ENCODE measurements around the gene TSPOAP1. TPM values are rescaled to one million over a fixed set of nuclear protein-coding genes. Genes with fewer than 3 reads are reported as not detected.
A peak's percentile ranks its signal among the peaks of the same experiment; 100 is the strongest.

The TSPOAP1 gene
- total RNA-seq, 4 donors from 2014 or later = 0.72 to 1.6 (median 1.0) TPM

DNA sequence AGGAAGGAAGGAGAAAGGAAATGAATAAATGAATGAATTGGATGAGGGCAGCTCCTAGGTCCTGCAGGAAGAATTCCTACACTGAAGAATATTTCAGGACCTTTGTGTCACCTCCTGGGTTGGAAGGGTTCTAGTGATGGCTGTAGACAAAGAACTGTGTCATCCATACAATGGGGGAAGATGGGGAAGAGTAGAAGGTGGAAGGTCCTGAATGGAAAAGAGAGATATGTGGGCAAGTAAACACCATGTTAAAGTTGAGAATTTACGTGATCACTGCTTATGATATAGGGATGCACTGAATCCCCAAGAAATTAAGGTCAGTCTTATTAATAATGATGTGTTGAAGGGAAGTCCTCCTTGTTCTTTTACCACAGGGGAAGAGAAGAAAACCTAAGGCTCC is 27.6 kb upstream of the TSPOAP1 start:
- in situ Hi-C loops (cut with MboI; ENCODE audit: low sequenced_read_pairs in 4 of 4) (no loop called here), intact Hi-C loops (cut with DNase I; ENCODE audit: low total_unique reads) (no loop called here)
- TF ChIP-seq POLR2A (IDR thresholded peaks at IDR 0.05) (no peak), CTCF (IDR thresholded peaks at IDR 0.05 in 4 of 5, conservative IDR thresholded peaks at IDR 0.05 in 1 of 5) (no peak)
- no peaks in the 10 kb centered on the region for H3K36me3 ChIP-seq
- ATAC-seq (no peak), DNase-seq (no peak)
- no peaks in the 10 kb centered on the region for H3K27me3 ChIP-seq
- H3K9me3 ChIP-seq = no peaks in the 10 kb centered on the region
- H3K4me3 ChIP-seq = no peak overlapping the region
- H3K4me1 ChIP-seq = peaks cover 10 to 13% of the 10 kb centered on the region in 2 donors
- no peak overlapping the region for H3K27ac ChIP-seq

GRCh38 chr17:58354541-58355216 is 26.1 kb upstream of the TSPOAP1 start:
- intact Hi-C loops (cut with DNase I; ENCODE audit: low total_unique reads) = loop anchor here (5.0 kb wide), 2 partner anchors 137 to 753 kb away; partner anchors contain the start of genes MKS1 and TRIM37
- in situ Hi-C loops (cut with MboI; ENCODE audit: low sequenced_read_pairs in 4 of 4) = no loop called here
- Histone ChIP-seq H3K4me1 (peaks cover 15 to 19% of the 10 kb centered on the region in 2 donors), H3K27ac (no peak overlapping the region), H3K4me3 (no peak overlapping the region), H3K36me3 (peaks cover 4 to 9% of the 10 kb centered on the region in 2 donors), H3K9me3 (no peaks in the 10 kb centered on the region), H3K27me3 (no peaks in the 10 kb centered on the region)
- TF ChIP-seq CTCF (IDR thresholded peaks at IDR 0.05 in 4 of 5, conservative IDR thresholded peaks at IDR 0.05 in 1 of 5) (no peak), POLR2A (IDR thresholded peaks at IDR 0.05) (no peak)
- ATAC-seq (no peak), DNase-seq (no peak)

DNA sequence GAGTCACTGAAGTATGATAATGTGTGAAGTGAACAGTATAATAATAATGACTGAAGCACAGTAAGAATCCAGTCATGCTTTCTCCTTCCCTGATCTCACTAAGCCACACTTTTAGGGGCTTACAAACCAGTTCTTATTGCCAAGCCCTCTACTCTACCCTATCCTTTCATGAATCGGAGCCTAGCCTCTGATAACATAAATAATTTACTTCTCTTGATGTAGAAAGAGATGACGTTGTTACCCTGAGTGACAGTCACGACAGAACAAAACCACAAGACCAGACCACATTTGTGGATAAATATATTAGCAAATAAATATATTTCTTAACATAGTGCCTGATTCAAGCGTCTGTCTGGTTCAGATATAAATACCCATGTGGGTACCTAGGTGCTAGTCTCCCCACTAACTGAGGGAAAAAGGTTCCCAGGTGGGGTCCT is 24.8 kb upstream of the TSPOAP1 start:
- TF ChIP-seq CTCF (IDR thresholded peaks at IDR 0.05 in 4 of 5, conservative IDR thresholded peaks at IDR 0.05 in 1 of 5) (no peak), POLR2A (IDR thresholded peaks at IDR 0.05) (no peak)
- H3K4me1 ChIP-seq = peaks cover 15 to 19% of the 10 kb centered on the region in 2 donors
- H3K27ac ChIP-seq = peak overlapping the region; percentile 83 to 96 (median 88)
- no peaks in the 10 kb centered on the region for H3K9me3 ChIP-seq
- no peak for DNase-seq
- in situ Hi-C loops (cut with MboI; ENCODE audit: low sequenced_read_pairs in 4 of 4) (no loop called here), intact Hi-C loops (cut with DNase I; ENCODE audit: low total_unique reads) (loop anchor here (1.0 to 5.0 kb wide), 3 partner anchors 64 to 754 kb away; partner anchors contain the start of genes MKS1, RNF43 and TRIM37)
- H3K4me3 ChIP-seq = peak overlapping the region in 2 of 4 donors; percentile 63 to 92
- peaks cover 7 to 22% of the 10 kb centered on the region in 2 donors for H3K36me3 ChIP-seq
- no peaks in the 10 kb centered on the region for H3K27me3 ChIP-seq
- ATAC-seq = no peak

DNA sequence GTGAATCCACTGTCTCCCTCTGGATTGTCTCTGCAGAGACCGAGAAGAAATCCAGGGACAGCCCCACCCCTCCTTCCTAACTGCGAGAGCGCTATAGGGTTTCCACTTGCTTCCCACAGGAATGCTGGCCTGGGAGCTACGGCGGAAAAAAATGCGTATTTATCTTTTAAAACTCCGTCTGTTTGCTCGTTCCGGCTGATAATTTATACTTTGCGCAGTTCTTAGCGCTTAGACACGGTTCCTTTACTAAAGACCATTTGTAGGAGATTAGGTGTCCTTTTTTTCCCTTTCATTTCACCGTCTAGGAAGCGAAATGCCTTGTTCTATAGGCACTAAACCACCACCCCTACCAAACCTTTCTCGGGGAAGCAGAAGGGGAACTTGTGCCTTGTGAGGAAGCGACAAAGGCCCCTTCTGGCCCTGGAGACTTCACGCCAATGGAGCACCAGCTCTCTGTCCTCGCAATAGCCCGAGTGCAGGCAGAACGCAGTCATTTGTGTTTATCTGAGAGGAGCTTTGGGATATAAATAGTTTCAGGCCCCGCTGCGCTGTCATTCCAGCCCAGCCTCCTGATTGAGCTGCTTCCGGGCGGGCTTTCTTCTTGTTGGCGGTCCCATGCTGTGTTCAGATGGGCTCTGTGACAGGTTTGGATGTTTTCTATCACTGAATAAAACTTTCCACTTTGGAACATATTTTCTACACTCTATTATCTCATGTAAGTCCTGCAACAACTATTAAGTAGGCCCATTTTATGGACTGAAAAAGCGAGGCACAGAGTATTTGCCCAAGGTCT is 24.2 kb upstream of the TSPOAP1 start:
- Histone ChIP-seq H3K4me3 (peak overlapping the region; percentile 63 to 96 (median 92)), H3K9me3 (no peaks in the 10 kb centered on the region), H3K4me1 (peaks cover 15 to 19% of the 10 kb centered on the region in 2 donors), H3K27me3 (no peaks in the 10 kb centered on the region), H3K36me3 (peaks cover 7 to 28% of the 10 kb centered on the region in 2 donors), H3K27ac (peak overlapping the region; percentile 83 to 96 (median 88))
- in situ Hi-C loops (cut with MboI; ENCODE audit: low sequenced_read_pairs in 4 of 4) (no loop called here), intact Hi-C loops (cut with DNase I; ENCODE audit: low total_unique reads) (loop anchor here (1.0 to 5.0 kb wide), 5 partner anchors 65 to 755 kb away; partner anchors contain the start of genes MKS1, RNF43 and TRIM37)
- ATAC-seq = peak; percentile 73 to 82
- DNase-seq = peak in 1 of 2 donors; percentile 37
- TF ChIP-seq POLR2A (IDR thresholded peaks at IDR 0.05) (peak; percentile 43 to 69), CTCF (IDR thresholded peaks at IDR 0.05 in 4 of 5, conservative IDR thresholded peaks at IDR 0.05 in 1 of 5) (no peak)

Data from gastrocnemius medialis (tissue), 4 donors.